DOHH2 (cell line): ENCODE results near the gene MACC1.

ENCODE experiments used
- H3F3A ChIP-seq: fragments of 200-600 bp; sonication (generic), shearing (Covaris generic); 2 replicates; pipeline ENCODE4 v1.6.0; 2016; ENCODE audit warnings: antibody characterized with exemption, mild to moderate bottlenecking; ENCODE audit not compliant: control insufficient read depth, insufficient read depth
- H3K27ac ChIP-seq: fragments of 200-600 bp; sonication (generic); 2 replicates; pipeline ENCODE4 v1.5.1; 2014; ENCODE audit warnings: low read depth, mild to moderate bottlenecking, low read length, moderate library complexity
- H3K27me3 ChIP-seq: fragments of 200-600 bp; sonication (generic); 2 replicates; pipeline ENCODE4 v1.6.1; 2014; ENCODE audit warnings: mild to moderate bottlenecking, low read length, mixed read lengths; ENCODE audit not compliant: control insufficient read depth
- H3K36me3 ChIP-seq: fragments of 200-600 bp; sonication (generic); 2 replicates; pipeline ENCODE4 v1.6.1; 2014; ENCODE audit warnings: mild to moderate bottlenecking, low read length, moderate library complexity, mixed read lengths; ENCODE audit not compliant: control insufficient read depth
- H3K4me1 ChIP-seq: fragments of 200-600 bp; sonication (generic); 2 replicates; pipeline ENCODE4 v1.6.1; 2014; ENCODE audit warnings: mild to moderate bottlenecking, low read length, mixed read lengths; ENCODE audit not compliant: control insufficient read depth
- H3K4me2 ChIP-seq: fragments of 200-600 bp; sonication (generic); 2 replicates; pipeline ENCODE4 v1.6.0; 2014; ENCODE audit warnings: mild to moderate bottlenecking, low read length, moderate library complexity
- H3K4me3 ChIP-seq: fragments of 200-600 bp; sonication (generic); 2 replicates; pipeline ENCODE4 v1.5.1; 2014; ENCODE audit warnings: mild to moderate bottlenecking, low read length, mixed read lengths
- H3K79me2 ChIP-seq: fragments of 200-600 bp; sonication (generic); 2 replicates; pipeline ENCODE4 v1.6.1; 2014; ENCODE audit warnings: mild to moderate bottlenecking, low read length, mixed read lengths; ENCODE audit not compliant: control insufficient read depth
- H3K9me2 ChIP-seq: fragments of 200-600 bp; sonication (generic); replicated peaks from 2 replicates; pipeline ENCODE4 v1.6.1; 2014; ENCODE audit warnings: mild to moderate bottlenecking, low read length, mixed read lengths; ENCODE audit not compliant: control insufficient read depth
- H3K9me3 ChIP-seq: fragments of 200-600 bp; sonication (generic); 2 replicates; pipeline ENCODE4 v1.6.1; 2014; ENCODE audit warnings: antibody characterized with exemption, low read length, mixed read lengths; ENCODE audit not compliant: control insufficient read depth, insufficient read depth
- H4K20me1 ChIP-seq: fragments of 200-600 bp; sonication (generic); 2 replicates; pipeline ENCODE4 v1.6.0; 2014; ENCODE audit warnings: low read depth, mild to moderate bottlenecking, antibody characterized with exemption, low read length, moderate library complexity; ENCODE audit not compliant: control insufficient read depth, insufficient read depth
- CTCF ChIP-seq: fragments of 200-600 bp; sonication (generic); IDR thresholded peaks from one replicate; pipeline ENCODE4 v1.5.1; 2014; ENCODE audit warnings: antibody characterized with exemption, mild to moderate bottlenecking, low read depth, low read length; ENCODE audit not compliant: poor library complexity, severe bottlenecking
- EZH2phosphoT487 ChIP-seq: fragments of 200-600 bp; sonication (generic); IDR thresholded peaks from 2 replicates; pipeline ENCODE4 v1.6.1; 2017; ENCODE audit warnings: borderline replicate concordance, mild to moderate bottlenecking, antibody characterized with exemption, low read length, moderate library complexity, mixed read lengths

MACC1 gene

GRCh38 chr7:20235288-20235687 is 18.1 kb upstream of the MACC1 start:
- Histone ChIP-seq H4K20me1 (no peaks in the 10 kb centered on the region), H3K9me3 (no peaks in the 10 kb centered on the region), H3K79me2 (no peaks in the 10 kb centered on the region), H3K27me3 (no peaks in the 10 kb centered on the region), H3K9me2 (no peaks in the 10 kb centered on the region), H3K4me1 (peaks cover 14% of the 10 kb centered on the region), H3K27ac (no peak overlapping the region), H3K4me3 (no peak overlapping the region), H3K4me2 (no peak overlapping the region), H3F3A (no peaks in the 10 kb centered on the region), H3K36me3 (no peaks in the 10 kb centered on the region)
- no peak for TF ChIP-seq CTCF

- no peaks in the 10 kb centered on the region for H3K79me2 ChIP-seq
- no peaks in the 10 kb centered on the region for H3K36me3 ChIP-seq
- no peaks in the 10 kb centered on the region for H3F3A ChIP-seq
- no peak overlapping the region for H3K4me2 ChIP-seq
- H3K27ac ChIP-seq: no peak overlapping the region
- peaks cover 3% of the 10 kb centered on the region for H3K4me1 ChIP-seq
- no peak overlapping the region for H3K4me3 ChIP-seq
- H3K27me3 ChIP-seq: no peaks in the 10 kb centered on the region
- H3K9me3 ChIP-seq: no peaks in the 10 kb centered on the region
- H4K20me1 ChIP-seq: no peaks in the 10 kb centered on the region
- no peaks in the 10 kb centered on the region for H3K9me2 ChIP-seq
- TF ChIP-seq CTCF (no peak), EZH2phosphoT487 (no peak)
Observed at GRCh38 chr7:20233362-20233761, 16.2 kb upstream of the MACC1 start.

- TF ChIP-seq EZH2phosphoT487 (no peak), CTCF (no peak)
- H3K27ac ChIP-seq: no peak overlapping the region
- H3K9me3 ChIP-seq: no peaks in the 10 kb centered on the region
- no peaks in the 10 kb centered on the region for H3K9me2 ChIP-seq
- no peaks in the 10 kb centered on the region for H3F3A ChIP-seq
- no peaks in the 10 kb centered on the region for H3K36me3 ChIP-seq
- no peak overlapping the region for H3K4me3 ChIP-seq
- no peaks in the 10 kb centered on the region for H3K79me2 ChIP-seq
- H3K27me3 ChIP-seq: no peaks in the 10 kb centered on the region
- H3K4me2 ChIP-seq: no peak overlapping the region
- no peaks in the 10 kb centered on the region for H4K20me1 ChIP-seq
- no peaks in the 10 kb centered on the region for H3K4me1 ChIP-seq
Observed at GRCh38 chr7:20232848-20233247, 15.7 kb upstream of the MACC1 start.
